Left ventricle myocardium inferior (tissue), 1 donor: Measurements from ENCODE around the gene CCSER2. TPM values are rescaled to one million over a fixed set of nuclear protein-coding genes. Genes with fewer than 3 reads are reported as not detected.

Experiments used
- DNase-seq: peaks from one replicate; pipeline ENCODE4 v3.0.0-alpha.2; 2020
- H3K27ac ChIP-seq: fragments of 200-600 bp; replicated peaks from 2 replicates; pipeline ENCODE4 v1.8.0; 2021
- H3K27me3 ChIP-seq: fragments of 200-600 bp; 2 replicates; pipeline ENCODE4 v1.8.0; 2021; ENCODE audit warnings: low read depth
- H3K36me3 ChIP-seq: fragments of 200-600 bp; 2 replicates; pipeline ENCODE4 v1.8.0; 2021
- H3K4me1 ChIP-seq: fragments of 200-600 bp; 2 replicates; pipeline ENCODE4 v1.8.0; 2021
- H3K4me3 ChIP-seq: fragments of 200-600 bp; 2 replicates; pipeline ENCODE4 v1.8.0; 2021; ENCODE audit warnings: mild to moderate bottlenecking, moderate library complexity
- H3K9me3 ChIP-seq: fragments of 200-600 bp; replicated peaks from 2 replicates; pipeline ENCODE4 v1.8.0; 2021
- CTCF ChIP-seq: fragments of 200-600 bp; IDR thresholded peaks from 2 replicates; pipeline ENCODE4 v1.8.0; 2021; ENCODE audit warnings: antibody characterized with exemption, mild to moderate bottlenecking, borderline replicate concordance
- intact Hi-C: fragments of 100-400 bp; cut with micrococcal nuclease; formaldehyde crosslinking; loops from one replicate; pipeline ENCODE4 v1.11.0; 2022
- total RNA-seq: library from RNA; stranded (reverse); fragmentation: NEBNext Ultra II Directional; extraction: Animal tissue kit (Norgen Biotek cat#: 25700); gene quantifications from one replicate; pipeline ENCODE4 v1.2.1, GENCODE V29; 2021
- donor health status: DM: no; HTN: yes; CAD: no; lungs with severe emphysema.

CCSER2 gene
- total RNA-seq, 1 donor from 2014 or later, result 175 TPM

DNA sequence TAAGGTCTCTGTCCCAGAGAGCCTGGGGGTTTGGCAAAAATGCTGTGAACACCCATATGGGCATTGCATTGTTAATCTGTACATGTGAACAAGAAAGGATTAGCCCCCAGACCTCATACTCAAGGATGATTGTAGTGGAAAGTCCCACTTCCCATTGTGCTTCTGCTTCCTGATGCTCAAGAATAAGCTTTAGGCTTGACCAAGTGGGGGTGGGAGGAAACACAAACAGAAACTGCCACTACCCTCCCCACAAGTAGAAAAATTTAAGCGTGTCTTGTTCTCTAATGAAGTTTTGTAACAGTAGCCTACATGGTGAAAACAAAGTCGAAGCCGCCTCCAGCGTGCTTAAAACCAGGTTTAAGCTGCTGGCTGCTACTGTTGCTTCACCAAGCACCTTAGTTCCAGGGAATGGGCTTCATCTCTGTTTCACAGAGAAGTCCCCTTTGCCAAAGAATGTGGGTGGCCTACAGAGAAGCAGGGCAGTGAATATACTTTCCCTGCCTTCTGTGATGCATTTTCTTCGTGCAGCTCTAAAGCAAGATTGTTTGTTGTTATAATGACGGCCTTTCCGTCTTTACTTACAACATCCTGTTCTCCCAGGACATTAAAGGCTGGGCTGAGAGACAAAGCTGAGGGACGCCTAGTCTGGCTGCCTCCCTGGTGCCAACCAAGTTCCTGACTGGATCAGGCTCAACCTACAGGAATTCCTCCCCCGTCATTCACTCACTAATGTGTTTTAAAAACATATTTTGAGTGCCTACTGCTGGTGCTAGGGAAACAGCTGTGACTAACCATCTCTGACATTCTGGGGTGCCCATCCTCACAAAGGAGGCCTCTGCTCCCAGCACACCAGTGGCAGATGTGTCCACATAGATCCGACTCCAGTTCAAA, 32.1 kb upstream of the CCSER2 start:
- no peaks in the 10 kb centered on the region for H3K27me3 ChIP-seq
- no peaks in the 10 kb centered on the region for H3K9me3 ChIP-seq
- H3K36me3 ChIP-seq, result no peaks in the 10 kb centered on the region
- no peak for TF ChIP-seq CTCF
- H3K4me3 ChIP-seq, result no peak overlapping the region
- intact Hi-C loops, result no loop called here
- DNase-seq, result no peak
- peak overlapping the region; percentile 73 for H3K27ac ChIP-seq
- peaks cover 9% of the 10 kb centered on the region for H3K4me1 ChIP-seq

DNA sequence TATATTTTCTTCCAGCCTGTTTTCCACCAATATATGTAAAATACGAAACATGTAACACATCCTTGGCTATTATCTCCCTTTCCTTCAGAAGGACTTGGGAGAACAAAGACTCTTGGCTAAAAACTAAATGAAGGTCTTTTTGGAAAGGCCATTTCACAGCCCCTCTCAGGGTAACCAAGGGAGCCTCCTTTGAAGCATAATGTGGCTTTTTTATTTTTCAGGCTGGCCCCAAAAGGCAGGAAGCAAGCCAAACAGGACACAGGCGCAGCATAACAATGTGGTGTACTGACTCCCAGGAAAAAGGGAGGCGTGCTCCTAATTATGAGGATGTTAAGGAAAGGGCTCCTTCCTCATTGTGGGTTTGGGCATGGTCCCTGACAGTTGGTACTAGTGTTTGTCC, 30.3 kb upstream of the CCSER2 start:
- no peak for DNase-seq
- TF ChIP-seq CTCF, result no peak
- Histone ChIP-seq H3K4me1 (peaks cover 9% of the 10 kb centered on the region), H3K36me3 (no peaks in the 10 kb centered on the region), H3K27me3 (peaks cover 13% of the 10 kb centered on the region), H3K27ac (peak overlapping the region; percentile 19), H3K9me3 (no peaks in the 10 kb centered on the region), H3K4me3 (no peak overlapping the region)
- intact Hi-C loops, result no loop called here

DNA sequence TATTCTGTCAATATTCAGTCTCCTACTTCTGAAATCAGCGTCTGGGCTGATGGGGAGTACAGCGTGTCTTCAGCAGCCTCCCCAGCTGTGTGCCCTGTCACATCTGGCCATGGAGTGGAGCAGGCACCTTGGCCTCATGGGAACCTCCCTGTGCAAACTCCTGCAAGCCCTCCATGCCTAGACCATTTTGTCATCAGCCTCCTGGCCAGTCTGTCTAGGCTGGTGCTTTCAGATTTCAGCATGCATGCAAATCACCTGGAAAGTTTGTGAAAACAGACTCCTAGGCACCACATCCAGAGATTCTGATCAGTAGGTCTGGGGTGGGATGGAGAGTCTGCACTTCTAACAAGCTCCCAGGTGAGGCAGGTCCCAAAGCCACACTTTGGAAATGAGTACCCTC, 26.2 kb upstream of the CCSER2 start:
- Histone ChIP-seq H3K27ac (no peak overlapping the region), H3K4me1 (no peaks in the 10 kb centered on the region), H3K9me3 (no peaks in the 10 kb centered on the region), H3K36me3 (no peaks in the 10 kb centered on the region), H3K4me3 (no peak overlapping the region), H3K27me3 (peaks cover 13% of the 10 kb centered on the region)
- DNase-seq, result no peak
- intact Hi-C loops, result no loop called here
- TF ChIP-seq CTCF, result no peak

- TF ChIP-seq CTCF, result no peak
- Histone ChIP-seq H3K9me3 (no peaks in the 10 kb centered on the region), H3K36me3 (no peaks in the 10 kb centered on the region), H3K4me3 (no peak overlapping the region), H3K27me3 (peaks cover 9% of the 10 kb centered on the region), H3K4me1 (peaks cover 17% of the 10 kb centered on the region), H3K27ac (no peak overlapping the region)
- intact Hi-C loops, result no loop called here
- DNase-seq, result no peak
Observed at GRCh38 chr10:84306751-84307384, 21.5 kb upstream of the CCSER2 start.

- Histone ChIP-seq H3K36me3 (no peaks in the 10 kb centered on the region), H3K9me3 (no peaks in the 10 kb centered on the region), H3K27me3 (no peaks in the 10 kb centered on the region), H3K4me3 (no peak overlapping the region), H3K4me1 (peaks cover 17% of the 10 kb centered on the region), H3K27ac (peak overlapping the region; percentile 77)
- no peak for TF ChIP-seq CTCF
- intact Hi-C loops, result no loop called here
- DNase-seq, result no peak
Observed at GRCh38 chr10:84308021-84308420, 20.4 kb upstream of the CCSER2 start.
